ENCODE measurements around the gene RXYLT1.
A peak's percentile ranks its signal among the peaks of the same experiment; 100 is the strongest.

The RXYLT1 gene

DNA sequence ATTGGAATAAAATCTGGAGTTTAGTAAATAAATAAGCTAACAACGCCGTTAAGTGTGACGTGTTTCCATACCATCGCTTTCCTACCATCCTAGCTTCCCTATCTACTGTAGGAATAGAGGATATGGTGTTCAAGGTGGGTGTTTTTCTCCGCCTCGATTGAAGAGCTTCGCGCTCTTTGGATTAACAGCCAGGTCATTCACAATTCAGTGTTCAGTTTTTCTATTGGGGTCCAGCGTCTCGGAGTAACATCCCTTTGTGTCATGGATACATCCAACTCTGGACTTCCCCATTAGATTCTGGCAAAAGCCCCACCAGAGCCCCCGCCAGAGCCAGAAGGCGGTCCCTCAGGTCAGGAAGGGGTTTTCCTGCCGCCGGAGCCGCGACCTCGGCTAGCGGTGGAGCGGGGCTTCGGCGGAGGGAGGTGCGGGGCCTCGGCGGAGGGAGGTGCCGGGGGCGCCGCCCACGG lies 63.6 kb downstream of the RXYLT1 start:
- Histone ChIP-seq H3K27me3 (ENCODE audit: control insufficient read depth, insufficient read depth, low read length) (peaks cover 10% of the 10 kb centered on the region), H3K36me3 (ENCODE audit: control insufficient read depth, insufficient read depth, low read length) (no peaks in the 10 kb centered on the region), H3K9me3 (ENCODE audit: control insufficient read depth, insufficient read depth, low read depth, low read length) (no peaks in the 10 kb centered on the region), H3K4me3 (ENCODE audit: low read depth, low read length) (peak overlapping the region; percentile 97), H3K27ac (ENCODE audit: low read depth, low read length) (no peak overlapping the region), H3K9ac (ENCODE audit: low read length) (peak overlapping the region; percentile 38), H3K4me1 (ENCODE audit: control insufficient read depth, insufficient read depth, low read length) (peaks cover 14% of the 10 kb centered on the region)

DNA sequence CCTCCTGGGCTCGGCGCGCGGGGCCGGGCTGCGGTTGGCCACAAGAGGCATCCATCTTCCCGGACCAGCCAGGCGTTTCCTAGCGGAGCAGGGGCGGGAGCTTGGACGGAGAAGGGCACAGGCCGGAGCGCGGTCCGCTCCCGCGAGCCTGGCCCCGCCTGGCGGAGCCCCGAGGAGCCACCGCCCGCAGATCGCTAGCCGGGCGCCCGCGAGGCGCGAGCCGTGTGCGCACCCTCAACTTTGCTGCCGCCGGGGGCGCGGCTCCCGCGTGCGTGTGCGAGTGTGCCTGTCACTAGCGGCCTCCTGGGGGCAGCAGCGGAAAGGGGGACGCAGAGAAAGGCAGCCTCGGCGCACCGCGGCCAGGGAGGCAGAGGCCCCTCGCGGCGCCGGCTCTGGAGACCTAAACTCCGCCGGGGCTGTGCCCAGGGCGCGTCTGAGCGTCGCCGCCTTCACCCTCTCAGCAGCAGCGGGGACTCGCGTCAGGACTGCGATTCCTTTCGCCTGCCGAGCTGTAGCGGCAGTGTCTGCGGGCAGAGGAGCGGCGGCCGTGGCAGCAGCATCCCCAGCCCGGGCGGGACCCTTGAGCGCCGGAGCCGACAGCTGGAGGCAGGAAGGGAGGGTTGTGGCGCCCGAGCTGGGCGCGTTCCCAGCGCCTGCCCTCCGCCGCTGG lies 64.1 kb downstream of the RXYLT1 start:
- Histone ChIP-seq H3K4me1 (ENCODE audit: control insufficient read depth, insufficient read depth, low read length) (peaks cover 14% of the 10 kb centered on the region), H3K27ac (ENCODE audit: low read depth, low read length) (no peak overlapping the region), H3K4me3 (ENCODE audit: low read depth, low read length) (peak overlapping the region; percentile 97), H3K9ac (ENCODE audit: low read length) (peak overlapping the region; percentile 57), H3K9me3 (ENCODE audit: control insufficient read depth, insufficient read depth, low read depth, low read length) (no peaks in the 10 kb centered on the region), H3K27me3 (ENCODE audit: control insufficient read depth, insufficient read depth, low read length) (peaks cover 10% of the 10 kb centered on the region), H3K36me3 (ENCODE audit: control insufficient read depth, insufficient read depth, low read length) (no peaks in the 10 kb centered on the region)

DNA sequence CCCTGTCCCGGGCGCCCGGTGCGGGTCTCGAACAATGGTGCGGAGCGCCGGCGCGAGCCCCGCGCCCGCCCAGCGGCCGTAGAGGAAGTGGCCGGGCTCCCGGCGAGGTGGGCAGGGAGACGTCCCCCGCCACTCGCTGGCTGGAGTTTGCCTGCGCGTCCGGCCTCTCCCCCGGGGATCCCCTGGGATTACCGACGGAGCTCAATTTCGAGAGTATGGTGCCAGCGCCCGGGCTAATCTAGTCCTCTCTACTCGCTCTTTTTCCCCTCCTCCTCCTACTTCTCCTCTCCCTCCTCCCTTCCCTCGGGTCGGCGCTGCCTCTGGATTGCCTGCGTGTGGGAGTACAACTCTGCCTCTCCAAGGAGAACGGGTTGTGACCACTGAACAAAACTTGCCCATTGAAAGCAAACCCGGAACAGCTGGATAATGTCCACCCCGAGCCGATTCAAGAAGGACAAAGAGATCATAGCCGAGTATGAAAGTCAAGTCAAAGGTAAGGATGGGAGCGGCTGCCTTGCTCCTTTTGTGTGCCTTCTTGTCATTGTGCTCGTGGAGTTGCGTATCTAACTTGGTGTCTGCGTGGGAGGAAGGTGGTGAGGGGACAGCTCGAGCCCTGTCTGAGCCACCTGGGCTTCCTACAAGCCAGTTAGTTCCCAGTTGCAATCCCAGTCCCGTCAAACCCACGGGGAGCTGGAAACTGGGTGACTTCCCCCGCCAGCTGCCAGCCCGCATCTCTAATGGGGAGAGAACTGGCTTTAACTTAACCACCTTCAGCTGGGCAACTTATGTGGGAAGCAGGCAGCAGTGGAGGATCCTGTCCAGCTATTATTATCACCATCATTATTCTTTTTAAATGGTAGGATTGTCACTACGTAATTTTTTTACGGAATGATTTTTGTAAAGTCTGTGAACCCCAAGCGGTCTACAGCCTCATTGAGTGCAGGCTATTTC lies 65.0 kb downstream of the RXYLT1 start, which contains the start of gene SRGAP1:
Gene SRGAP1 (plus strand): TSS at position 310 of the 951 bp plus-strand sequence. CDS start 117 bp downstream, at position 427.
- peak within 1 kb of the TSS; percentile 57 for H3K9ac ChIP-seq (ENCODE audit: low read length)
- no peak within 1 kb of the TSS for H3K27ac ChIP-seq (ENCODE audit: low read depth, low read length)
- peaks cover 10% of the 10 kb centered on the region for H3K27me3 ChIP-seq (ENCODE audit: control insufficient read depth, insufficient read depth, low read length)
- H3K4me3 ChIP-seq (ENCODE audit: low read depth, low read length), result peak within 1 kb of the TSS; percentile 97
- no peaks in the 10 kb centered on the region for H3K36me3 ChIP-seq (ENCODE audit: control insufficient read depth, insufficient read depth, low read length)
- peaks cover 14% of the 10 kb centered on the region for H3K4me1 ChIP-seq (ENCODE audit: control insufficient read depth, insufficient read depth, low read length)
- H3K9me3 ChIP-seq (ENCODE audit: control insufficient read depth, insufficient read depth, low read depth, low read length), result no peaks in the 10 kb centered on the region

DNA sequence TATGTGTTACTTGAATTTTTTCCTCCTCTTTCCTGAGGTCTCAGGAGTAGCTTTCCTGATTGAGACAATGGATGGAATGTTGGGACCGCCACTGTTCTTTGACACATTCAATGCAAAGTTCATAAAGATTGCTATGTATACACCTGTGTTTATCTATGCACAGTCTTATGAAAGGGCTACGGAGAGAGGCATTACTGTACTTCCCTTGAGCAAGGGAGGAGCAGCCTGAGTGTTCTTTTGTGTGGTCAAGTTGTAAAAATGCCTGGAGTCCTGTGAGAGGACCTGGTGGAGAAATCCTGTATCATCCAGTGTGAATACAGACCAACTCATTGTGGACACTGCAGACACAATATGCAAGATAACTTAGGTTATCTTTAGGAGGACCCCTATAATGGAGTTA lies 66.0 kb downstream of the RXYLT1 start:
- no peak overlapping the region for H3K9ac ChIP-seq (ENCODE audit: low read length)

DNA sequence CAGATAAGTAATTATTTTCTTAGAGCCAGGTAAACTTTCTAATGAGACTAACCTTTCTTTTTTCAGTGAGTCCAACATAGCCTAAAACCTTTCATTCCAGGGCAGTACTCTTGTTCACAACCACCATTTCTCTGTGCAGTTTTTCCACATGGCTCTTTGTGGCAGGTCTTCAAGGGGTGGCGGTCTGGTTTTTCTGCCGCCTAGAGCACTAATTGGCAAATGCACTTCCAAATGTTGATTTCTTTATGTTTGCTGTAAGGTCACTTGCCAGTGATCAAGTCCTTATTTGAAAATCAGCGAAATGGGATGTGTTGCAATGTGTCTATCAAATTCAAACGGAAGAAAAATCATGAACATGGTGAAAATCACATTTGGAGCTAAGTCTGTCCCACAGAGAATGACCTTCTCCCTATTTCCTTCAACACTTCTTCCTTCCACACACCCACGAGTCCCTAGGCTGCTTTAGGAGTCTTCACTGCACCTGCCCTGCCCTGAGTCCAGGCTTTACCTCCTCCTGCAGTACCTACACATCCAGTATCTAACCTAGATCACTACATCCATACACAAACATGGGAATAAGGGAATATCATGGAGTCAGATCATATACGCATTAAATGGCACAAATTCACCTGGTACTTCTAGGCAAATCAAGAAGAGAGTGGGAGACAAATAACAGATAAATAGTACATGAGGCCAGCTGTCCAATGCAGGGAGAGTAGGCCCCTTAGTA lies 66.7 kb downstream of the RXYLT1 start:
- Histone ChIP-seq H3K36me3 (ENCODE audit: control insufficient read depth, insufficient read depth, low read length) (no peaks in the 10 kb centered on the region), H3K27ac (ENCODE audit: low read depth, low read length) (no peak overlapping the region), H3K4me3 (ENCODE audit: low read depth, low read length) (peak overlapping the region; percentile 97; the same call in 1 of the 2 replicates), H3K9me3 (ENCODE audit: control insufficient read depth, insufficient read depth, low read depth, low read length) (no peaks in the 10 kb centered on the region), H3K27me3 (ENCODE audit: control insufficient read depth, insufficient read depth, low read length) (peaks cover 10% of the 10 kb centered on the region), H3K4me1 (ENCODE audit: control insufficient read depth, insufficient read depth, low read length) (peaks cover 14% of the 10 kb centered on the region), H3K9ac (ENCODE audit: low read length) (no peak overlapping the region)

More for the DNA sequence above, 66.0 kb downstream of the RXYLT1 start:
- Histone ChIP-seq H3K9me3 (ENCODE audit: control insufficient read depth, insufficient read depth, low read depth, low read length) (no peaks in the 10 kb centered on the region), H3K4me1 (ENCODE audit: control insufficient read depth, insufficient read depth, low read length) (peaks cover 14% of the 10 kb centered on the region), H3K4me3 (ENCODE audit: low read depth, low read length) (peak overlapping the region; percentile 97), H3K27me3 (ENCODE audit: control insufficient read depth, insufficient read depth, low read length) (peaks cover 10% of the 10 kb centered on the region), H3K36me3 (ENCODE audit: control insufficient read depth, insufficient read depth, low read length) (no peaks in the 10 kb centered on the region), H3K27ac (ENCODE audit: low read depth, low read length) (no peak overlapping the region)

- no peak overlapping the region for H3K27ac ChIP-seq (ENCODE audit: low read depth, low read length)
- no peak overlapping the region for H3K9ac ChIP-seq (ENCODE audit: low read length)
- H3K4me3 ChIP-seq (ENCODE audit: low read depth, low read length), result no peak overlapping the region
- no peaks in the 10 kb centered on the region for H3K36me3 ChIP-seq (ENCODE audit: control insufficient read depth, insufficient read depth, low read length)
- H3K27me3 ChIP-seq (ENCODE audit: control insufficient read depth, insufficient read depth, low read length), result peaks cover 10% of the 10 kb centered on the region
- H3K9me3 ChIP-seq (ENCODE audit: control insufficient read depth, insufficient read depth, low read depth, low read length), result no peaks in the 10 kb centered on the region
- H3K4me1 ChIP-seq (ENCODE audit: control insufficient read depth, insufficient read depth, low read length), result peaks cover 17% of the 10 kb centered on the region
Measured at GRCh38 chr12:63848450-63848849, 68.7 kb downstream of the RXYLT1 start.

DNA sequence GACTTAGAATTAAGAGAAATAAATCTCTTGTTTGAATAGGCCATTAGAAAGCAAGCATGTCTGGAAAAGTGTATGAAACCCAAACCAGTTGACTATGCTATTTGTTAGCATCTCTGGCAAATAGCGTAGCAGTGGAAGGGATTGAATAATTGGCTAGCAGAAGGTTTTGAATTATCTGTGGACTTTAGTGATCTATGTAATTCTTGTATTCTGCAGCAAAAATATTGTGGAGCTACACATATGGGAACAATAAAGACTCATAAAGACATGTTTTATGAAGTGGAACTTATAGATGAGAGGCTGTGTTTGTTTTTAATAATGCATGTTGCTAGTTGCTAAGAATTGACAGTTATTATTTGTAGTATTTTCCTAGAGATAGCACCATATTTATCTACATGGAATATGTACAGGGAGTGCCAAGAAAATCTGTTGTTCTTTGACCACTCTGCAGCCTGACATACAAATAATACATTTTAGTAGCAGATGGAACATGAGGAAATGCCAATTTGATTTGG lies 69.5 kb downstream of the RXYLT1 start:
- Histone ChIP-seq H3K9me3 (ENCODE audit: control insufficient read depth, insufficient read depth, low read depth, low read length) (no peaks in the 10 kb centered on the region), H3K36me3 (ENCODE audit: control insufficient read depth, insufficient read depth, low read length) (no peaks in the 10 kb centered on the region), H3K4me3 (ENCODE audit: low read depth, low read length) (no peak overlapping the region), H3K4me1 (ENCODE audit: control insufficient read depth, insufficient read depth, low read length) (peaks cover 17% of the 10 kb centered on the region), H3K27ac (ENCODE audit: low read depth, low read length) (no peak overlapping the region), H3K27me3 (ENCODE audit: control insufficient read depth, insufficient read depth, low read length) (peaks cover 10% of the 10 kb centered on the region), H3K9ac (ENCODE audit: low read length) (no peak overlapping the region)

GRCh38 chr12:63849641-63850040 lies 69.9 kb downstream of the RXYLT1 start:
- no peak overlapping the region for H3K27ac ChIP-seq (ENCODE audit: low read depth, low read length)
- H3K36me3 ChIP-seq (ENCODE audit: control insufficient read depth, insufficient read depth, low read length), result no peaks in the 10 kb centered on the region
- H3K9ac ChIP-seq (ENCODE audit: low read length), result no peak overlapping the region
- no peak overlapping the region for H3K4me3 ChIP-seq (ENCODE audit: low read depth, low read length)
- H3K27me3 ChIP-seq (ENCODE audit: control insufficient read depth, insufficient read depth, low read length), result peaks cover 9% of the 10 kb centered on the region
- H3K4me1 ChIP-seq (ENCODE audit: control insufficient read depth, insufficient read depth, low read length), result peaks cover 17% of the 10 kb centered on the region
- H3K9me3 ChIP-seq (ENCODE audit: control insufficient read depth, insufficient read depth, low read depth, low read length), result no peaks in the 10 kb centered on the region

DNA sequence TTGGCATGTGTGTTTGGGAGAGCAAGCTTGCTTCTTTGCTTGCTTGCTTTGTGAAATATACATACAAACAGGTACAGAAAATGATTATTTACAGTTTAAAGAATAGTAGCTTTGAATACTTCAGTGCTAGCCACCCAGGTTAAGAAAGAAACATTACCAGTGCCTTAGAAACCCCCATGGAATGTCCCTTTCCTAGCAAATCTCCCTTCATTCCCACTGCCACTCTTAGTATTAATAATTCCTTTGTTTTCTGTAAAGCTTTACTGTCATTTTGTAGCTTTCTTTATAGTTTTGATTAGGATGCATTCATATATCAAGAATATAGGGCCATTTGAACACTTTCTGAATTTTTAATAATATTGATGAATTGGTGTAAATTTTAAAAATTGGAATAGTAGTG lies 74.3 kb downstream of the RXYLT1 start:
- H3K4me1 ChIP-seq (ENCODE audit: control insufficient read depth, insufficient read depth, low read length), result peaks cover 3% of the 10 kb centered on the region; the same call in 1 of the 2 replicates
- no peaks in the 10 kb centered on the region for H3K9me3 ChIP-seq (ENCODE audit: control insufficient read depth, insufficient read depth, low read depth, low read length)
- no peak overlapping the region for H3K4me3 ChIP-seq (ENCODE audit: low read depth, low read length)
- no peak overlapping the region for H3K27ac ChIP-seq (ENCODE audit: low read depth, low read length)
- no peaks in the 10 kb centered on the region for H3K27me3 ChIP-seq (ENCODE audit: control insufficient read depth, insufficient read depth, low read length)
- H3K9ac ChIP-seq (ENCODE audit: low read length), result no peak overlapping the region
- H3K36me3 ChIP-seq (ENCODE audit: control insufficient read depth, insufficient read depth, low read length), result no peaks in the 10 kb centered on the region

DNA sequence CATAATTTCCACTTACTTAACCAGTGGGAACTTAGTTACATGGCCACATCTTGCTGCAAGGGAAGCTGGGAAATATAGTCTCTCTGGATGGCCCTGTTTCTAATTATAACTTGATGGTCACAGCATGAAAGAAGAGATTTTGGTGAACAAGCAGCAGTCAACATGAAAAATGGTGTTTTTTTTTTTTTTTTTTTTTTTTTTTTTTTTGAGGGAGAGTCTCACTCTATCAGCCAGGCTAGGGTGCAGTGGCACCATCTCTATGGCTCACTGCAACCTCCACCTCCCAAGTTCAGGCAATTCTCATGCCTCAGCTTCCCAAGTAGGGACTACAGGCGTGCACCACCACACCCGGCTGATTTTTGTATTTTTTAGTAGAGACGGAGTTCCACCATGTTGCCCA lies 75.6 kb downstream of the RXYLT1 start:
- H3K4me3 ChIP-seq (ENCODE audit: low read depth, low read length), result no peak overlapping the region
- no peak overlapping the region for H3K27ac ChIP-seq (ENCODE audit: low read depth, low read length)
- no peaks in the 10 kb centered on the region for H3K9me3 ChIP-seq (ENCODE audit: control insufficient read depth, insufficient read depth, low read depth, low read length)
- H3K36me3 ChIP-seq (ENCODE audit: control insufficient read depth, insufficient read depth, low read length), result no peaks in the 10 kb centered on the region
- H3K4me1 ChIP-seq (ENCODE audit: control insufficient read depth, insufficient read depth, low read length), result peaks cover 3% of the 10 kb centered on the region; the same call in 1 of the 2 replicates
- H3K27me3 ChIP-seq (ENCODE audit: control insufficient read depth, insufficient read depth, low read length), result no peaks in the 10 kb centered on the region
- no peak overlapping the region for H3K9ac ChIP-seq (ENCODE audit: low read length)

Data from HUES6 (cell line).